Urinary bladder (tissue), 4 donors: ENCODE results near the gene S100A16. TPM values are rescaled to one million over a fixed set of nuclear protein-coding genes. Genes with fewer than 3 reads are reported as not detected.
"Not testable (repeated sequence)": the region's sequence is repeated elsewhere in the genome, so short reads cannot be mapped to it uniquely, and the experiment has no call there.

ENCODE experiments used
- DNase-seq: peaks from one replicate; pipeline ENCODE4 v3.0.0-alpha.2; 2015; ENCODE audit errors: extremely low spot score
- H3K27ac ChIP-seq: one replicate; pipeline ENCODE4 v1.5.1; 2013; ENCODE audit warnings: low read depth, mild to moderate bottlenecking, moderate library complexity
- H3K36me3 ChIP-seq: one replicate; pipeline ENCODE4 v1.6.1; 2013; ENCODE audit warnings: mild to moderate bottlenecking, moderate library complexity; ENCODE audit not compliant: insufficient read depth
- H3K4me1 ChIP-seq: one replicate; pipeline ENCODE4 v1.6.1; 2013; ENCODE audit warnings: mild to moderate bottlenecking, moderate library complexity; ENCODE audit not compliant: insufficient read depth
- H3K4me3 ChIP-seq: one replicate; pipeline ENCODE4 v1.5.1; 2013; ENCODE audit warnings: low read depth, low read length
- WGBS: extraction: QIAGEN DNeasy Blood & Tissue Kit; methylation state at CpG from one replicate; pipeline ENCODE4 v1.1.7; 2013; 5-methylcytosine and 5-hydroxymethylcytosine counted together
- polyA plus RNA-seq: library from polyadenylated mRNA; stranded (reverse); fragments of 200-250 nt; gene quantifications from one replicate; pipeline ENCODE4 v1.2.3, GENCODE V29; 2013
- total RNA-seq: library from RNA; depleted of rRNA; stranded (reverse); fragments of >200 nt; gene quantifications from one replicate; pipeline ENCODE4 v1.2.3, GENCODE V29; 2014
- donor health status: healthy with polysubstance abuse.
- donor health status: healthy.

The S100A16 gene
- total and polyA plus RNA-seq, 2 donors: 51.3 to 83.8 TPM

GRCh38 chr1:153578936-153579335, 34.0 kb downstream of the S100A16 start:
- DNase-seq: no peak

GRCh38 chr1:153578490-153578889, 34.4 kb downstream of the S100A16 start:
- no peak overlapping the region for H3K27ac ChIP-seq
- no peak overlapping the region for H3K4me3 ChIP-seq
- no peaks in the 10 kb centered on the region for H3K36me3 ChIP-seq
- no peak for DNase-seq
- no peaks in the 10 kb centered on the region for H3K4me1 ChIP-seq

More at GRCh38 chr1:153578936-153579335, 34.0 kb downstream of the S100A16 start:
- no peak overlapping the region for H3K27ac ChIP-seq
- 91% methylated on average over 3 of the region's 3 CpGs for WGBS
- H3K4me3 ChIP-seq: no peak overlapping the region
- no peaks in the 10 kb centered on the region for H3K4me1 ChIP-seq
- H3K36me3 ChIP-seq: no peaks in the 10 kb centered on the region

GRCh38 chr1:153577624-153578051, 35.3 kb downstream of the S100A16 start:
- WGBS: 68% methylated on average over 9 of the region's 9 CpGs
- no peaks in the 10 kb centered on the region for H3K4me1 ChIP-seq
- H3K4me3 ChIP-seq: no peak overlapping the region
- no peak for DNase-seq
- H3K36me3 ChIP-seq: no peaks in the 10 kb centered on the region
- no peak overlapping the region for H3K27ac ChIP-seq

- no peak overlapping the region for H3K4me3 ChIP-seq
- no peak for DNase-seq
These were observed 35.8 kb downstream of the S100A16 start for GRCh38 chr1:153577138-153577537.

GRCh38 chr1:153575497-153575896, 37.4 kb downstream of the S100A16 start:
- not testable (repeated sequence) for H3K27ac ChIP-seq, H3K4me3 ChIP-seq, H3K36me3 ChIP-seq, DNase-seq, H3K4me1 ChIP-seq
- 83% methylated on average over 10 of the region's 10 CpGs for WGBS

More at GRCh38 chr1:153577138-153577537, 35.8 kb downstream of the S100A16 start:
- Histone ChIP-seq H3K4me1 (no peaks in the 10 kb centered on the region), H3K36me3 (no peaks in the 10 kb centered on the region), H3K27ac (no peak overlapping the region)
- 71% methylated on average over 4 of the region's 4 CpGs for WGBS

GRCh38 chr1:153575081-153575491, 37.9 kb downstream of the S100A16 start:
- WGBS: 88% methylated on average over 35 of the region's 35 CpGs
- H3K36me3 ChIP-seq, H3K4me3 ChIP-seq, DNase-seq, H3K27ac ChIP-seq, H3K4me1 ChIP-seq: not testable (repeated sequence)

- Histone ChIP-seq H3K27ac (no peak overlapping the region), H3K4me1 (no peaks in the 10 kb centered on the region), H3K4me3 (no peak overlapping the region), H3K36me3 (no peaks in the 10 kb centered on the region)
- WGBS: 80% methylated on average over 3 of the region's 3 CpGs
- no peak for DNase-seq
These were observed 39.6 kb downstream of the S100A16 start for GRCh38 chr1:153573351-153573750.

GRCh38 chr1:153572569-153573015, 40.3 kb downstream of the S100A16 start:
- DNase-seq: peak; percentile 39
- Histone ChIP-seq H3K36me3 (no peaks in the 10 kb centered on the region), H3K27ac (no peak overlapping the region), H3K4me3 (no peak overlapping the region), H3K4me1 (no peaks in the 10 kb centered on the region)
- WGBS: 16% methylated on average over 3 of the region's 3 CpGs

- H3K4me1 ChIP-seq: no peaks in the 10 kb centered on the region
- H3K36me3 ChIP-seq: no peaks in the 10 kb centered on the region
- 74% methylated on average over 7 of the region's 7 CpGs for WGBS
- no peak for DNase-seq
- H3K27ac ChIP-seq: no peak overlapping the region
- H3K4me3 ChIP-seq: no peak overlapping the region
These were observed 41.2 kb downstream of the S100A16 start for GRCh38 chr1:153571706-153572105.

GRCh38 chr1:153570874-153571273, 42.1 kb downstream of the S100A16 start:
- Histone ChIP-seq H3K36me3 (no peaks in the 10 kb centered on the region), H3K27ac (no peak overlapping the region), H3K4me1 (no peaks in the 10 kb centered on the region), H3K4me3 (no peak overlapping the region)
- whole genome bisulfite sequencing: 92% methylated on average over 5 of the region's 5 CpGs
- no peak for DNase-seq

GRCh38 chr1:153569465-153569864, 43.5 kb downstream of the S100A16 start:
- no peak for DNase-seq
- 91% methylated on average over 8 of the region's 8 CpGs for WGBS
- Histone ChIP-seq H3K4me1 (no peaks in the 10 kb centered on the region), H3K36me3 (no peaks in the 10 kb centered on the region), H3K27ac (no peak overlapping the region), H3K4me3 (no peak overlapping the region)

- peak; percentile 78 for DNase-seq
- H3K4me1 ChIP-seq: no peaks in the 10 kb centered on the region
- H3K27ac ChIP-seq: peak overlapping the region; percentile 87
- 15% methylated on average over 25 of the region's 25 CpGs for WGBS
- H3K4me3 ChIP-seq: no peak overlapping the region
- no peaks in the 10 kb centered on the region for H3K36me3 ChIP-seq
These were observed 44.4 kb downstream of the S100A16 start for GRCh38 chr1:153568367-153569099.

- Histone ChIP-seq H3K36me3 (no peaks in the 10 kb centered on the region), H3K27ac (peak overlapping the region; percentile 87), H3K4me1 (no peaks in the 10 kb centered on the region), H3K4me3 (no peak overlapping the region)
- peak; percentile 29 for DNase-seq
- 76% methylated on average over 22 of the region's 22 CpGs for WGBS
These were observed 45.1 kb downstream of the S100A16 start for GRCh38 chr1:153567621-153568366.
